ENCODE results near the gene SHOX.
"Not testable (repeated sequence)": the region's sequence is repeated elsewhere in the genome, so short reads cannot be mapped to it uniquely, and the experiment has no call there.

DNA sequence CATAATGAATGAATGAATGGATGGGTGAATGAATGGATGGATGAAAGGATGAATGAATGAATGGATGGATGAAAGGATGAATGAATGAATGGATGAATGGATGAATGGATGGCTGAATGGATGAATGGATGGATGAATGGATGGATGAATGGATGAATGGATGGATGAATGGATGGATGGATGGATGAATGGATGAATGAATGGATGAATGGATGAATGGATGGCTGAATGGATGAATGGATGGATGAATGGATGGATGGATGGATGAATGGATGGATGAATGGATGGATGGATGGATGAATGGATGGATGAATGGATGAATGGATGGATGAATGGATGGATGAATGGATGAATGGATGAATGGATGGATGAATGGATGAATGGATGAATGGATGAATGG, 12.3 kb upstream of the SHOX start:
- TF ChIP-seq EZH2 (IDR thresholded peaks at IDR 0.05); POLR2AphosphoS5 (IDR thresholded peaks at IDR 0.05; ENCODE audit: borderline replicate concordance, low read depth, low read length); FOXP2 (optimal IDR thresholded peaks at IDR 0.05; ENCODE audit: control extremely low read depth, extremely low read length, insufficient read depth): not testable (repeated sequence)

Measured in SK-N-MC (cell line).